ENCODE measurements around the gene S100A7A.
A peak's percentile ranks its signal among the peaks of the same experiment; 100 is the strongest.

S100A7A gene

GRCh38 chr1:153384958-153385580 is 31.3 kb upstream of the S100A7A start:
- no peak for TF ChIP-seq CTCF (IDR thresholded peaks at IDR 0.05)
- H3K27ac ChIP-seq = peak overlapping the region; percentile 100
- peaks cover 71 to 76% of the 10 kb centered on the region in 2 experiments for H3K4me1 ChIP-seq (ENCODE audit: control insufficient read depth in 1 of 2, insufficient read depth in 1 of 2, low read depth in 1 of 2, low read length in 1 of 2)
- H3K4me3 ChIP-seq (ENCODE audit: low read depth in 1 of 2, low read length in 1 of 2) = peak overlapping the region; percentile 89 to 96
- H3K27me3 ChIP-seq = no peaks in the 10 kb centered on the region
- H3K36me3 ChIP-seq = peaks cover 10% of the 10 kb centered on the region
- H3K9me3 ChIP-seq = no peaks in the 10 kb centered on the region

GRCh38 chr1:153386500-153386901 is 29.8 kb upstream of the S100A7A start:
- Histone ChIP-seq H3K4me3 (ENCODE audit: low read depth in 1 of 2, low read length in 1 of 2) (peak overlapping the region; percentile 89 to 96), H3K27ac (peak overlapping the region; percentile 100), H3K4me1 (ENCODE audit: control insufficient read depth in 1 of 2, insufficient read depth in 1 of 2, low read depth in 1 of 2, low read length in 1 of 2) (peaks cover 76 to 89% of the 10 kb centered on the region in 2 experiments), H3K27me3 (no peaks in the 10 kb centered on the region), H3K9me3 (no peaks in the 10 kb centered on the region), H3K36me3 (peaks cover 17% of the 10 kb centered on the region)
- TF ChIP-seq CTCF (IDR thresholded peaks at IDR 0.05) = no peak

GRCh38 chr1:153387001-153387400 is 29.3 kb upstream of the S100A7A start:
- peak overlapping the region; percentile 100 for H3K27ac ChIP-seq
- H3K27me3 ChIP-seq = no peaks in the 10 kb centered on the region
- peaks cover 81 to 94% of the 10 kb centered on the region in 2 experiments for H3K4me1 ChIP-seq (ENCODE audit: control insufficient read depth in 1 of 2, insufficient read depth in 1 of 2, low read depth in 1 of 2, low read length in 1 of 2)
- no peak for TF ChIP-seq CTCF (IDR thresholded peaks at IDR 0.05)
- peaks cover 17% of the 10 kb centered on the region for H3K36me3 ChIP-seq
- H3K9me3 ChIP-seq = no peaks in the 10 kb centered on the region
- H3K4me3 ChIP-seq (ENCODE audit: low read depth in 1 of 2, low read length in 1 of 2) = peak overlapping the region; percentile 89 to 96

GRCh38 chr1:153387785-153388184 is 28.5 kb upstream of the S100A7A start:
- peaks cover 17% of the 10 kb centered on the region for H3K36me3 ChIP-seq
- no peak for TF ChIP-seq CTCF (IDR thresholded peaks at IDR 0.05)
- H3K27ac ChIP-seq = peak overlapping the region; percentile 100
- H3K4me3 ChIP-seq (ENCODE audit: low read depth in 1 of 2, low read length in 1 of 2) = peak overlapping the region; percentile 89 to 96
- no peaks in the 10 kb centered on the region for H3K27me3 ChIP-seq
- H3K4me1 ChIP-seq (ENCODE audit: control insufficient read depth in 1 of 2, insufficient read depth in 1 of 2, low read depth in 1 of 2, low read length in 1 of 2) = peaks cover 87 to 98% of the 10 kb centered on the region in 2 experiments
- no peaks in the 10 kb centered on the region for H3K9me3 ChIP-seq

- Histone ChIP-seq H3K9me3 (no peaks in the 10 kb centered on the region), H3K36me3 (peaks cover 17% of the 10 kb centered on the region), H3K27ac (peak overlapping the region; percentile 100), H3K4me3 (ENCODE audit: low read depth in 1 of 2, low read length in 1 of 2) (peak overlapping the region; percentile 89 to 96), H3K27me3 (no peaks in the 10 kb centered on the region), H3K4me1 (ENCODE audit: control insufficient read depth in 1 of 2, insufficient read depth in 1 of 2, low read depth in 1 of 2, low read length in 1 of 2) (peaks cover 89 to 98% of the 10 kb centered on the region in 2 experiments)
- no peak for TF ChIP-seq CTCF (IDR thresholded peaks at IDR 0.05)
These were observed 26.9 kb upstream of the S100A7A start for GRCh38 chr1:153389401-153389800.
